Mesenchymal stem cell (in vitro differentiated cells and primary cell): ENCODE measurements around the gene CXorf49.
"Not testable (repeated sequence)": the region's sequence is repeated elsewhere in the genome, so short reads cannot be mapped to it uniquely, and the experiment has no call there.

Experiments used
- DNase-seq: peaks from one replicate; pipeline ENCODE4 v3.0.0-alpha.2; 2013
- H2AFZ ChIP-seq: one replicate; pipeline ENCODE4 v1.6.1; 2013; ENCODE audit warnings: low read depth, mild to moderate bottlenecking, control low read depth, inconsistent platforms, low read length, moderate library complexity
- H2AK5ac ChIP-seq: 2 replicates; pipeline ENCODE4 v1.6.1; 2013; ENCODE audit warnings: low read length, moderate library complexity, mild to moderate bottlenecking, inconsistent platforms; ENCODE audit not compliant: severe bottlenecking
- H2BK120ac ChIP-seq: one replicate; pipeline ENCODE4 v1.6.1; 2013; ENCODE audit warnings: low read depth, mild to moderate bottlenecking, inconsistent platforms, low read length, moderate library complexity
- H2BK12ac ChIP-seq, 2 experiments: one replicate each; pipeline ENCODE4 v1.6.1; 2013; ENCODE audit warnings: inconsistent platforms in 2 of 2, low read length in 2 of 2, mild to moderate bottlenecking in 2 of 2, moderate library complexity in 2 of 2, control low read depth in 1 of 2
- H2BK15ac ChIP-seq: one replicate; pipeline ENCODE4 v1.6.1; 2013; ENCODE audit warnings: mild to moderate bottlenecking, low read depth, inconsistent platforms; ENCODE audit not compliant: poor library complexity, severe bottlenecking
- H2BK5ac ChIP-seq: 2 replicates; pipeline ENCODE4 v1.6.1; 2013; ENCODE audit warnings: low read depth, mild to moderate bottlenecking, low read length, control low read depth, inconsistent platforms; ENCODE audit not compliant: poor library complexity, severe bottlenecking
- H3K14ac ChIP-seq, 2 experiments: one replicate each; pipeline ENCODE4 v1.6.1; 2013; ENCODE audit warnings: inconsistent platforms in 2 of 2, low read length in 2 of 2, control low read depth in 1 of 2, mild to moderate bottlenecking in 1 of 2, moderate library complexity in 1 of 2
- H3K18ac ChIP-seq, 2 experiments: one replicate each; pipeline ENCODE4 v1.6.1; 2013; ENCODE audit warnings: inconsistent platforms in 2 of 2, low read length in 2 of 2, control low read depth in 1 of 2, low read depth in 1 of 2, mild to moderate bottlenecking in 1 of 2
- H3K23ac ChIP-seq, 2 experiments: one replicate each; pipeline ENCODE4 v1.6.1; 2013; ENCODE audit warnings: inconsistent platforms in 2 of 2, low read length in 2 of 2, mild to moderate bottlenecking in 2 of 2, moderate library complexity in 2 of 2, control low read depth in 1 of 2
- H3K27ac ChIP-seq: 2 replicates; pipeline ENCODE4 v1.5.1; 2013; ENCODE audit warnings: mild to moderate bottlenecking, moderate library complexity, low read length, control low read depth, inconsistent platforms; ENCODE audit not compliant: poor library complexity, severe bottlenecking
- H3K27me3 ChIP-seq, 2 experiments: 2 replicates each; pipeline versions ENCODE4 v1.6.1 to v1.7.0; 2013; ENCODE audit warnings: low read length in 2 of 2, mild to moderate bottlenecking in 2 of 2, moderate library complexity in 2 of 2, control low read depth in 1 of 2, inconsistent platforms in 1 of 2; ENCODE audit not compliant: control insufficient read depth in 1 of 2, insufficient read depth in 1 of 2
- H3K36me3 ChIP-seq, 2 experiments: 2 replicates each; pipeline versions ENCODE4 v1.6.1 to v1.7.0; 2013; ENCODE audit warnings: low read length in 2 of 2, control low read depth in 1 of 2, inconsistent platforms in 1 of 2, low read depth in 1 of 2, mild to moderate bottlenecking in 1 of 2; ENCODE audit not compliant: insufficient read depth in 2 of 2, control insufficient read depth in 1 of 2
- H3K4ac ChIP-seq, 2 experiments: one replicate each; pipeline ENCODE4 v1.6.1; 2013; ENCODE audit warnings: inconsistent platforms in 2 of 2, low read length in 2 of 2, mild to moderate bottlenecking in 2 of 2, moderate library complexity in 2 of 2, control low read depth in 1 of 2, low read depth in 1 of 2
- H3K4me1 ChIP-seq: 2 replicates; pipeline ENCODE4 v1.6.1; 2013; ENCODE audit warnings: low read depth, low read length, control low read depth; ENCODE audit not compliant: control insufficient read depth, insufficient read depth
- H3K4me2 ChIP-seq: 2 replicates; pipeline ENCODE4 v1.6.1; 2013; ENCODE audit warnings: low read length, mild to moderate bottlenecking, inconsistent platforms; ENCODE audit not compliant: poor library complexity, severe bottlenecking
- H3K4me3 ChIP-seq, 2 experiments: 2 replicates each; pipeline versions ENCODE4 v1.5.1 to v1.7.0; 2013; ENCODE audit warnings: low read length in 2 of 2, mild to moderate bottlenecking in 2 of 2, control low read depth in 1 of 2, low read depth in 1 of 2; ENCODE audit not compliant: insufficient read depth in 1 of 2
- H3K79me1 ChIP-seq: replicated peaks from 2 replicates; pipeline ENCODE4 v1.6.1; 2013; ENCODE audit warnings: mild to moderate bottlenecking, control low read depth, low read length, inconsistent platforms; ENCODE audit not compliant: poor library complexity, severe bottlenecking
- H3K9ac ChIP-seq: 2 replicates; pipeline ENCODE4 v1.7.0; 2013; ENCODE audit warnings: mild to moderate bottlenecking, low read length, moderate library complexity
- H3K9me3 ChIP-seq: 2 replicates; pipeline ENCODE4 v1.7.0; 2013; ENCODE audit warnings: mild to moderate bottlenecking, low read length; ENCODE audit not compliant: control insufficient read depth
- H4K8ac ChIP-seq: one replicate; pipeline ENCODE4 v1.6.1; 2013; ENCODE audit warnings: inconsistent platforms, mild to moderate bottlenecking, low read length, moderate library complexity
- H4K91ac ChIP-seq: one replicate; pipeline ENCODE4 v1.6.1; 2013; ENCODE audit warnings: mild to moderate bottlenecking, low read length, inconsistent platforms
- WGBS: methylation state at CpG from one replicate; pipeline ENCODE4 v1.1.7; 2013; ENCODE audit warnings: mixed read lengths; 5-methylcytosine and 5-hydroxymethylcytosine counted together

The CXorf49 gene

GRCh38 chrX:71763049-71763448 is 45.0 kb upstream of the CXorf49 start, which contains the start of gene CXorf49B:
Gene CXorf49B (plus strand): TSS chrX:71763349. CDS start chrX:71763424, 75 bp downstream.
- H2BK15ac ChIP-seq, H3K27ac ChIP-seq, H3K14ac ChIP-seq, H3K4me3 ChIP-seq, H4K91ac ChIP-seq, H4K8ac ChIP-seq, H2AK5ac ChIP-seq, H3K9ac ChIP-seq, H3K4ac ChIP-seq, DNase-seq, H2BK12ac ChIP-seq, H2BK120ac ChIP-seq, H3K23ac ChIP-seq, H3K36me3 ChIP-seq, H3K4me1 ChIP-seq, H3K18ac ChIP-seq, H2BK5ac ChIP-seq, H3K27me3 ChIP-seq, H3K9me3 ChIP-seq, H2AFZ ChIP-seq, H3K79me1 ChIP-seq, H3K4me2 ChIP-seq: not testable (repeated sequence)
- no CpG with 5 or more reads among the region's 34 CpGs for WGBS

- no CpG with 5 or more reads among the region's 20 CpGs for WGBS
- H3K27me3 ChIP-seq, H3K9ac ChIP-seq, H2BK15ac ChIP-seq, H3K14ac ChIP-seq, H3K79me1 ChIP-seq, H3K4me3 ChIP-seq, H3K27ac ChIP-seq, H3K4me1 ChIP-seq, H2BK5ac ChIP-seq, H4K91ac ChIP-seq, H3K9me3 ChIP-seq, H3K23ac ChIP-seq, DNase-seq, H3K36me3 ChIP-seq, H2AK5ac ChIP-seq, H2AFZ ChIP-seq, H3K4ac ChIP-seq, H2BK120ac ChIP-seq, H2BK12ac ChIP-seq, H4K8ac ChIP-seq, H3K4me2 ChIP-seq, H3K18ac ChIP-seq: not testable (repeated sequence)
Measured at GRCh38 chrX:71760688-71761281, 42.7 kb upstream of the CXorf49 start.

- not testable (repeated sequence) for H4K91ac ChIP-seq, H2AFZ ChIP-seq, DNase-seq, H2AK5ac ChIP-seq, H3K4me2 ChIP-seq, H3K23ac ChIP-seq, H2BK12ac ChIP-seq, H3K9ac ChIP-seq, H2BK120ac ChIP-seq, H3K36me3 ChIP-seq, H3K27ac ChIP-seq, H3K79me1 ChIP-seq, H3K14ac ChIP-seq, H3K27me3 ChIP-seq, H2BK15ac ChIP-seq, H2BK5ac ChIP-seq, H3K4me3 ChIP-seq, H3K4ac ChIP-seq, H3K4me1 ChIP-seq, H3K9me3 ChIP-seq, H4K8ac ChIP-seq, H3K18ac ChIP-seq
- no CpG with 5 or more reads among the region's 20 CpGs for WGBS
Measured at GRCh38 chrX:71720289-71720886, 2.3 kb upstream of the CXorf49 start.

- H3K27me3 ChIP-seq, H4K8ac ChIP-seq, H3K18ac ChIP-seq, H3K36me3 ChIP-seq, H3K14ac ChIP-seq, H2AK5ac ChIP-seq, H3K9ac ChIP-seq, H3K4me3 ChIP-seq, H3K23ac ChIP-seq, H2BK120ac ChIP-seq, DNase-seq, H3K9me3 ChIP-seq, H3K4ac ChIP-seq, H2BK12ac ChIP-seq, H4K91ac ChIP-seq, H2BK15ac ChIP-seq, H3K27ac ChIP-seq, H2BK5ac ChIP-seq, H2AFZ ChIP-seq, H3K79me1 ChIP-seq, H3K4me1 ChIP-seq, H3K4me2 ChIP-seq: not testable (repeated sequence)
- WGBS, result no CpG with 5 or more reads among the region's 30 CpGs
Measured at GRCh38 chrX:71719195-71719594, 1.1 kb upstream of the CXorf49 start.
